IMR-90 (cell line): ENCODE data around the gene CMPK2. TPM values are rescaled to one million over a fixed set of nuclear protein-coding genes. Genes with fewer than 3 reads are reported as not detected.

Experiments used
- ATAC-seq: fragments of 200-7000 bp; cut with Tn5 transposase; 2 replicates; pipeline ENCODE4 v1.9.1; 2020; ENCODE audit warnings: low read depth, mild to moderate bottlenecking, moderate library complexity
- BruUV-seq: library from RNA; stranded (reverse); fragments of 400-500 nt; replicated peaks from 2 replicates; lab custom pipeline; 2021; lab: Mats Ljungman, UMichigan
- CTCF ChIA-PET: fragments of 300-600 bp; formaldehyde crosslinking; extraction: SDS; loops from one replicate; lab custom pipeline; 2021; ENCODE audit warnings: antibody characterized with exemption; lab: Yijun Ruan, JAX
- POLR2A ChIA-PET: fragments of 300-600 bp; sonication (Branson Sonifier 250); formaldehyde crosslinking; loops from one replicate; lab custom pipeline; 2022; ENCODE audit warnings: antibody characterized with exemption; ENCODE audit not compliant: unreplicated experiment; lab: Charles Lee
- DNase-seq: peaks from one replicate; pipeline ENCODE4 v3.0.0; 2013
- H2AFZ ChIP-seq: replicated peaks from 2 replicates; pipeline ENCODE3; 2013; ENCODE audit warnings: low read length, mild to moderate bottlenecking; ENCODE audit not compliant: poor library complexity
- H2AK5ac ChIP-seq: 2 replicates; pipeline ENCODE4 v1.6.1; 2013; ENCODE audit warnings: low read depth, low read length, inconsistent platforms
- H2AK9ac ChIP-seq: replicated peaks from 2 replicates; pipeline ENCODE3; 2013; ENCODE audit warnings: mild to moderate bottlenecking, low read depth, low read length, moderate library complexity; ENCODE audit not compliant: poor library complexity
- H2BK120ac ChIP-seq: 2 replicates; pipeline ENCODE4 v1.6.1; 2013; ENCODE audit warnings: low read depth, low read length, inconsistent platforms
- H2BK15ac ChIP-seq: 3 replicates; pipeline ENCODE4 v1.6.1; 2013; ENCODE audit warnings: low read depth, low read length, inconsistent platforms
- H2BK20ac ChIP-seq: 2 replicates; pipeline ENCODE4 v1.6.1; 2013; ENCODE audit warnings: low read depth, mild to moderate bottlenecking, inconsistent platforms, low read length, moderate library complexity
- H2BK5ac ChIP-seq: 2 replicates; pipeline ENCODE4 v1.6.1; 2013; ENCODE audit warnings: mild to moderate bottlenecking, low read depth, low read length, inconsistent platforms; ENCODE audit not compliant: poor library complexity, severe bottlenecking
- H3K14ac ChIP-seq: replicated peaks from 2 replicates; pipeline ENCODE4 v1.6.1; 2013; ENCODE audit warnings: low read depth, low read length, inconsistent platforms
- H3K18ac ChIP-seq: 2 replicates; pipeline ENCODE4 v1.6.1; 2013; ENCODE audit warnings: low read depth, low read length, control low read depth
- H3K23ac ChIP-seq: 2 replicates; pipeline ENCODE4 v1.6.1; 2013; ENCODE audit warnings: low read depth, low read length, inconsistent platforms
- H3K27ac ChIP-seq: 2 replicates; pipeline ENCODE4 v1.5.1; 2013; ENCODE audit warnings: mild to moderate bottlenecking, control low read depth, low read length; ENCODE audit not compliant: insufficient read depth
- H3K27me3 ChIP-seq: 2 replicates; pipeline ENCODE4 v1.6.1; 2013; ENCODE audit warnings: low read length; ENCODE audit not compliant: control insufficient read depth, insufficient read depth
- H3K36me3 ChIP-seq: 2 replicates; pipeline ENCODE4 v1.6.1; 2013; ENCODE audit warnings: low read length, mixed read lengths; ENCODE audit not compliant: control insufficient read depth, insufficient read depth
- H3K4ac ChIP-seq: 2 replicates; pipeline ENCODE4 v1.6.1; 2013; ENCODE audit warnings: low read depth, low read length, inconsistent platforms
- H3K4me1 ChIP-seq: 2 replicates; pipeline ENCODE4 v1.6.1; 2013; ENCODE audit warnings: low read length, mixed read lengths; ENCODE audit not compliant: control insufficient read depth, insufficient read depth
- H3K4me2 ChIP-seq: 2 replicates; pipeline ENCODE4 v1.6.1; 2013; ENCODE audit warnings: low read depth, mild to moderate bottlenecking, control low read depth, low read length, moderate library complexity
- H3K4me3 ChIP-seq: 2 replicates; pipeline ENCODE4 v1.5.1; 2013; ENCODE audit warnings: low read depth, mild to moderate bottlenecking, control low read depth, low read length, moderate library complexity; ENCODE audit not compliant: insufficient read depth
- H3K56ac ChIP-seq: 2 replicates; pipeline ENCODE4 v1.6.1; 2013; ENCODE audit warnings: low read length, inconsistent platforms; ENCODE audit not compliant: insufficient read depth; ENCODE audit errors: extremely low read depth
- H3K79me1 ChIP-seq, 2 experiments: 2 replicates each; pipeline ENCODE4 v1.6.1; 2013; ENCODE audit warnings: low read length in 2 of 2, inconsistent platforms in 1 of 2, low read depth in 1 of 2
- H3K9ac ChIP-seq: 2 replicates; pipeline ENCODE4 v1.6.1; 2013; ENCODE audit warnings: low read depth, low read length, control low read depth
- H3K9me1 ChIP-seq: 2 replicates; pipeline ENCODE4 v1.6.1; 2013; ENCODE audit warnings: low read length, inconsistent platforms; ENCODE audit not compliant: insufficient read depth
- H3K9me3 ChIP-seq: 2 replicates; pipeline ENCODE4 v1.6.1; 2013; ENCODE audit warnings: low read length; ENCODE audit not compliant: control insufficient read depth, insufficient read depth
- H4K20me1 ChIP-seq: 2 replicates; pipeline ENCODE4 v1.6.1; 2013; ENCODE audit warnings: low read length, inconsistent platforms; ENCODE audit not compliant: insufficient read depth
- H4K5ac ChIP-seq: 2 replicates; pipeline ENCODE4 v1.6.1; 2013; ENCODE audit warnings: mild to moderate bottlenecking, low read depth, low read length, control low read depth
- H4K8ac ChIP-seq, 2 experiments: 2 replicates each; pipeline ENCODE4 v1.6.1; 2013; ENCODE audit warnings: low read depth in 2 of 2, low read length in 2 of 2, control low read depth in 1 of 2, inconsistent platforms in 1 of 2
- H4K91ac ChIP-seq: 2 replicates; pipeline ENCODE4 v1.6.1; 2013; ENCODE audit warnings: low read depth, low read length, inconsistent platforms; ENCODE audit not compliant: insufficient read depth
- FOS ChIP-seq: fragments of 150-350 bp; IDR thresholded peaks from 2 replicates; pipeline ENCODE4 v1.6.1; 2016; ENCODE audit warnings: low read depth, low read length
- MAZ ChIP-seq: IDR thresholded peaks from 2 replicates; pipeline ENCODE4 v1.6.1; 2012; ENCODE audit warnings: low read depth, mild to moderate bottlenecking, low read length, improper control_type of control experiment, moderate library complexity, borderline replicate concordance
- MXI1 ChIP-seq: IDR thresholded peaks from 2 replicates; pipeline ENCODE4 v1.6.1; 2012; ENCODE audit warnings: low read depth, mild to moderate bottlenecking, low read length, moderate library complexity, borderline replicate concordance
- RCOR1 ChIP-seq: IDR thresholded peaks from 2 replicates; pipeline ENCODE4 v1.6.1; 2012; ENCODE audit warnings: mild to moderate bottlenecking, low read length, improper control_type of control experiment; ENCODE audit not compliant: insufficient replicate concordance
- WGBS, 2 experiments: methylation state at CpG; one replicate each; pipeline versions ENCODE4 v1.1.5 to v1.1.7; 2013; ENCODE audit warnings: missing lambda C conversion rate in 2 of 2; ENCODE audit not compliant: insufficient read length in 1 of 2; ENCODE audit errors: extremely low coverage in 2 of 2; 5-methylcytosine and 5-hydroxymethylcytosine counted together
- dilution Hi-C: fragments of 300-500 bp; cut with HindIII; formaldehyde crosslinking; loops from one replicate; pipeline ENCODE4 v1.14.3; 2018; ENCODE audit warnings: low sequenced_read_pairs; ENCODE audit not compliant: unreplicated experiment
- in situ Hi-C: fragments of 300-500 bp; cut with MboI; formaldehyde crosslinking; loops from 3 replicates; pipeline ENCODE4 v1.14.3; 2019; ENCODE audit warnings: low sequenced_read_pairs, inconsistent platforms, mixed read lengths
- intact Hi-C: fragments of 100-400 bp; cut with micrococcal nuclease; formaldehyde crosslinking; loops from 2 replicates; pipeline ENCODE4 v1.10.0; 2022
- polyA plus RNA-seq, 3 experiments: library from polyadenylated mRNA; depleted of rRNA; stranded (reverse); fragments of >200 nt; gene quantifications; 2 replicates each; pipeline ENCODE4 v1.2.3, GENCODE V29; 2012; ENCODE audit warnings: low replicate concordance in 1 of 3
- total RNA-seq: library from RNA; depleted of rRNA; stranded (reverse); fragments of >200 nt; gene quantifications from 2 replicates; pipeline ENCODE4 v1.2.3, GENCODE V29; 2012
- TF ChIP-seq, protein P1 (sequence below): fragments of 150-350 bp; IDR thresholded peaks from 2 replicates; pipeline ENCODE4 v1.6.1; 2017; ENCODE audit warnings: mild to moderate bottlenecking, antibody characterized with exemption, low read length, low read depth
- TF ChIP-seq, protein P2 (sequence below): conservative IDR thresholded peaks from 2 replicates; pipeline ENCODE4 v1.5.1; 2012; ENCODE audit warnings: mild to moderate bottlenecking, low read depth, low read length, improper control_type of control experiment

CMPK2 gene
- total and polyA plus RNA-seq, 2 of the 4 experiments (the other 2 are of a cell fraction), result 0.03 to 0.18 TPM

DNA sequence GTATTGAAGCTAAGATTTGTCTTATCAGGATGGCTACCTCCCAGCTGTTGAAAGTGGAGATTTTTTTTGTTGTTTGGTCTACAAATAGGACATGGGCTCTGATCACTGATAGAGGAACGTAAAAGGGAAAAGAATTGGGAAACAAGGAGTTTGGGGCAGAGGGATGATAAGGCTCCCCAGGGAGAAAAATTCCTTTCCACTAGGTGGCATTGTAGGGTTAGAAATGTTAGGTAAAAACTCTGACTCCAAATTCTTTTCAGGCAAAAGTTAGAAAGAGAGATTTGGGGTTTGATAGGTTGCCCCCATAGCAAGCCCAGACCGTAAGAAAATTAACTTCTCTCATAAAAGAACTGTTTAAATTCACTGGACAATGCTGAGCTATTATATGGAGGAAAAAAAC is 19.8 kb downstream of the CMPK2 start:
- Histone ChIP-seq H3K27ac (no peak overlapping the region), H3K4me3 (no peak overlapping the region), H2AFZ (no peak overlapping the region), H3K9me3 (peaks cover 11% of the 10 kb centered on the region), H4K91ac (no peak overlapping the region), H4K8ac (no peak overlapping the region), H2BK5ac (no peak overlapping the region), H3K18ac (no peak overlapping the region), H3K4me1 (no peaks in the 10 kb centered on the region), H2BK15ac (no peak overlapping the region), H2BK120ac (no peak overlapping the region), H4K5ac (no peak overlapping the region), H3K36me3 (no peaks in the 10 kb centered on the region), H3K23ac (no peak overlapping the region), H3K56ac (no peak overlapping the region), H2AK9ac (no peak overlapping the region), H3K4me2 (no peak overlapping the region), H4K20me1 (no peaks in the 10 kb centered on the region), H3K14ac (no peak overlapping the region), H3K9ac (no peak overlapping the region), H2BK20ac (no peak overlapping the region), H2AK5ac (no peak overlapping the region), H3K27me3 (no peaks in the 10 kb centered on the region), H3K9me1 (no peaks in the 10 kb centered on the region), H3K79me1 (no peaks in the 10 kb centered on the region), H3K4ac (no peak overlapping the region)
- no CpG with 5 or more reads among the region's 2 CpGs for WGBS, 2 experiments
- TF ChIP-seq, protein P1, sequence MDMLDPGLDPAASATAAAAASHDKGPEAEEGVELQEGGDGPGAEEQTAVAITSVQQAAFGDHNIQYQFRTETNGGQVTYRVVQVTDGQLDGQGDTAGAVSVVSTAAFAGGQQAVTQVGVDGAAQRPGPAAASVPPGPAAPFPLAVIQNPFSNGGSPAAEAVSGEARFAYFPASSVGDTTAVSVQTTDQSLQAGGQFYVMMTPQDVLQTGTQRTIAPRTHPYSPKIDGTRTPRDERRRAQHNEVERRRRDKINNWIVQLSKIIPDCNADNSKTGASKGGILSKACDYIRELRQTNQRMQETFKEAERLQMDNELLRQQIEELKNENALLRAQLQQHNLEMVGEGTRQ, result no peak
- TF ChIP-seq MXI1 (no peak), RCOR1 (no peak), FOS (no peak), MAZ (no peak)
- TF ChIP-seq, protein P2, sequence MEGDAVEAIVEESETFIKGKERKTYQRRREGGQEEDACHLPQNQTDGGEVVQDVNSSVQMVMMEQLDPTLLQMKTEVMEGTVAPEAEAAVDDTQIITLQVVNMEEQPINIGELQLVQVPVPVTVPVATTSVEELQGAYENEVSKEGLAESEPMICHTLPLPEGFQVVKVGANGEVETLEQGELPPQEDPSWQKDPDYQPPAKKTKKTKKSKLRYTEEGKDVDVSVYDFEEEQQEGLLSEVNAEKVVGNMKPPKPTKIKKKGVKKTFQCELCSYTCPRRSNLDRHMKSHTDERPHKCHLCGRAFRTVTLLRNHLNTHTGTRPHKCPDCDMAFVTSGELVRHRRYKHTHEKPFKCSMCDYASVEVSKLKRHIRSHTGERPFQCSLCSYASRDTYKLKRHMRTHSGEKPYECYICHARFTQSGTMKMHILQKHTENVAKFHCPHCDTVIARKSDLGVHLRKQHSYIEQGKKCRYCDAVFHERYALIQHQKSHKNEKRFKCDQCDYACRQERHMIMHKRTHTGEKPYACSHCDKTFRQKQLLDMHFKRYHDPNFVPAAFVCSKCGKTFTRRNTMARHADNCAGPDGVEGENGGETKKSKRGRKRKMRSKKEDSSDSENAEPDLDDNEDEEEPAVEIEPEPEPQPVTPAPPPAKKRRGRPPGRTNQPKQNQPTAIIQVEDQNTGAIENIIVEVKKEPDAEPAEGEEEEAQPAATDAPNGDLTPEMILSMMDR, result no peak
- ChIA-PET CTCF (no interaction called here), POLR2A (no interaction called here)
- no peak for ATAC-seq
- no peak for DNase-seq
- no TSS peak for BruUV-seq
- intact Hi-C loops, result no loop called here
- dilution Hi-C loops, result no loop called here
- in situ Hi-C loops, result no loop called here
